ENCODE data around the gene CENPP. TPM values are rescaled to one million over a fixed set of nuclear protein-coding genes. Genes with fewer than 3 reads are reported as not detected.

CENPP gene
- total RNA-seq, 1 donor = 5.4 TPM

GRCh38 chr9:92522983-92523970 lies 197.5 kb downstream of the CENPP start:
- H3K79me2 ChIP-seq (ENCODE audit: insufficient read depth, low read length) = no peaks in the 10 kb centered on the region
- H4K20me1 ChIP-seq (ENCODE audit: insufficient read depth, low read length) = no peaks in the 10 kb centered on the region
- H3K4me3 ChIP-seq (ENCODE audit: insufficient read depth, low read length) = no peak overlapping the region
- no peak for DNase-seq (ENCODE audit: insufficient read length, low spot score, missing footprints)
- H2AFZ ChIP-seq (ENCODE audit: low read length) = no peak overlapping the region
- no peak for TF ChIP-seq CTCF (IDR thresholded peaks at IDR 0.05; ENCODE audit: extremely low read depth, low read depth, low read length)
- no peak overlapping the region for H3K4me2 ChIP-seq (ENCODE audit: insufficient read depth, low read length)
- H3K36me3 ChIP-seq (ENCODE audit: insufficient read depth, low read length) = no peaks in the 10 kb centered on the region
- H3K4me1 ChIP-seq (ENCODE audit: insufficient read depth, low read length) = peaks cover 1% of the 10 kb centered on the region
- no peaks in the 10 kb centered on the region for H3K27me3 ChIP-seq (ENCODE audit: insufficient read depth, low read length)
- no peaks in the 10 kb centered on the region for H3K9me3 ChIP-seq (ENCODE audit: low read depth, low read length)
- no peak overlapping the region for H3K27ac ChIP-seq (ENCODE audit: low read depth, low read length)

DNA sequence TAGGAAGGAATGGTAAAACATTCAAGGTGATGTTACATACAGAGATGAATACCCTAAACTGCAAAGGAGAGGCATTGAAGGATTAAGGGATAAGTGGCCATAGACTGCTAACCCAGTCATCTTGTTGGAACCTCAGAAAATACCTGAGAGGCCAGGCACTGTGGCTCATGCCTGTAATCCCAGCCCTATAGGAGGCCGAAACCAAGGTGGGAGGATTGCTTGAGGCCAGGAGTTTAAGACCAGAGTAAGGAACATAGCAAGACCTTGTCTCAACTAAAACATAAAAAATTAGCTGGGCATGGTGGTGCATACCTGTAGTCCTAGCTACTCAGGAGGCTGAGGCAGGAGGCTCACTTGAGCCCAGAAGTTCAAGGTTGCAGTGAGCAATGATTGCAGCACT lies 199.1 kb downstream of the CENPP start:
- Histone ChIP-seq H3K4me3 (ENCODE audit: insufficient read depth, low read length) (no peak overlapping the region), H3K4me2 (ENCODE audit: insufficient read depth, low read length) (no peak overlapping the region), H3K27me3 (ENCODE audit: insufficient read depth, low read length) (no peaks in the 10 kb centered on the region), H3K27ac (ENCODE audit: low read depth, low read length) (no peak overlapping the region), H4K20me1 (ENCODE audit: insufficient read depth, low read length) (no peaks in the 10 kb centered on the region), H3K36me3 (ENCODE audit: insufficient read depth, low read length) (no peaks in the 10 kb centered on the region), H3K79me2 (ENCODE audit: insufficient read depth, low read length) (no peaks in the 10 kb centered on the region), H2AFZ (ENCODE audit: low read length) (no peak overlapping the region), H3K9me3 (ENCODE audit: low read depth, low read length) (no peaks in the 10 kb centered on the region), H3K4me1 (ENCODE audit: insufficient read depth, low read length) (no peaks in the 10 kb centered on the region)
- TF ChIP-seq CTCF (IDR thresholded peaks at IDR 0.05; ENCODE audit: extremely low read depth, low read depth, low read length) = no peak
- no peak for DNase-seq (ENCODE audit: insufficient read length, low spot score, missing footprints)

DNA sequence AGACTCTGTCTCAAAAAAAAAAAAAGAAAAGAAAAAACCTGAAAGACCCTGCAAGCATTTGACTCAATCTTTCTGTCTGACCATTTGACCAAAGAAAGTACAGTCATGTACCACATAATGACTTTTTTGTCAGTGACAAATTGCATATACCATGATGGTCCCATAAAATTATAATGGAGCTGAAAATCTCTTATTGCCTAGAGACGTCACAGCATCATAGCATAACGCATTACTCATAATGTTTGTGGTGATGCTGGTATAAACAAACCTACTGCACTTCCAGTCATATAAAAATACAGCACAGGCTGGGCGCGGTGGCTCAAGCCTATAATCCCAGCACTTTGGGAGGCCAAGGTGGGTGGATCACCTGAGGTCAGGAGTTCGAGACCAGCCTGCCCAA lies 199.6 kb downstream of the CENPP start:
- no peak for TF ChIP-seq CTCF (IDR thresholded peaks at IDR 0.05; ENCODE audit: extremely low read depth, low read depth, low read length)
- H4K20me1 ChIP-seq (ENCODE audit: insufficient read depth, low read length) = no peaks in the 10 kb centered on the region
- H2AFZ ChIP-seq (ENCODE audit: low read length) = no peak overlapping the region
- H3K27ac ChIP-seq (ENCODE audit: low read depth, low read length) = no peak overlapping the region
- no peak overlapping the region for H3K4me2 ChIP-seq (ENCODE audit: insufficient read depth, low read length)
- no peak overlapping the region for H3K4me3 ChIP-seq (ENCODE audit: insufficient read depth, low read length)
- no peaks in the 10 kb centered on the region for H3K4me1 ChIP-seq (ENCODE audit: insufficient read depth, low read length)
- H3K9me3 ChIP-seq (ENCODE audit: low read depth, low read length) = no peaks in the 10 kb centered on the region
- no peaks in the 10 kb centered on the region for H3K36me3 ChIP-seq (ENCODE audit: insufficient read depth, low read length)
- H3K79me2 ChIP-seq (ENCODE audit: insufficient read depth, low read length) = no peaks in the 10 kb centered on the region
- no peak for DNase-seq (ENCODE audit: insufficient read length, low spot score, missing footprints)
- H3K27me3 ChIP-seq (ENCODE audit: insufficient read depth, low read length) = no peaks in the 10 kb centered on the region

DNA sequence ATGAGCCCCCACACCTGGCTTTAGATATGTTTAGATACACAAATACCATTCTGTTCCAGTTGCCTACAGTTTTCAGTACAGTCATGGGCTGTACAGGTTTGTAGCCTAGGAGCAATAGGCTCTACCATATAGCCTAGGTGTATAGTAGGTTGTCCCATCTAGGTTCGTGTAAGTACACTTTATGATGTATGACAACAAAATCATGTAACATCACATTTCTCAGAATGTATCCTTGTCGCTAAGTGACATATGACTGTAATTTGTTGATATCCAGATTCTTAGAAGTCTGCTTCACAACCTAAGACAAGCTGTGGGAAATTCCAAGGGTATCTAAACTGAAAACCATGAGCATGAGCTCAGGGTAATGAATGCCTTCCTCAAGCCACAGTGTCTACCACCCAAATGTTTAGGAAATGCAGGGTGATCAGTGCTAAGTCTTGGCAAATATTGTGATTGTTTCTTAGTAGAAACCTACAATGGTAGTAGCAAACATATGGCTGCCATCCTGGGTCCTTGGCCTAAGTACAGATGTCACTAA lies 201.6 kb downstream of the CENPP start:
- no peak for TF ChIP-seq CTCF (IDR thresholded peaks at IDR 0.05; ENCODE audit: extremely low read depth, low read depth, low read length)
- no peak overlapping the region for H3K27ac ChIP-seq (ENCODE audit: low read depth, low read length)
- no peaks in the 10 kb centered on the region for H3K79me2 ChIP-seq (ENCODE audit: insufficient read depth, low read length)
- DNase-seq (ENCODE audit: insufficient read length, low spot score, missing footprints) = no peak
- no peak overlapping the region for H3K4me2 ChIP-seq (ENCODE audit: insufficient read depth, low read length)
- no peaks in the 10 kb centered on the region for H3K27me3 ChIP-seq (ENCODE audit: insufficient read depth, low read length)
- no peaks in the 10 kb centered on the region for H4K20me1 ChIP-seq (ENCODE audit: insufficient read depth, low read length)
- H2AFZ ChIP-seq (ENCODE audit: low read length) = no peak overlapping the region
- no peak overlapping the region for H3K4me3 ChIP-seq (ENCODE audit: insufficient read depth, low read length)
- H3K36me3 ChIP-seq (ENCODE audit: insufficient read depth, low read length) = no peaks in the 10 kb centered on the region
- H3K9me3 ChIP-seq (ENCODE audit: low read depth, low read length) = no peaks in the 10 kb centered on the region
- no peaks in the 10 kb centered on the region for H3K4me1 ChIP-seq (ENCODE audit: insufficient read depth, low read length)

All from osteoblast (primary cell).